ENCODE data around the gene RBMS3.
A peak's percentile ranks its signal among the peaks of the same experiment; 100 is the strongest.

DNA sequence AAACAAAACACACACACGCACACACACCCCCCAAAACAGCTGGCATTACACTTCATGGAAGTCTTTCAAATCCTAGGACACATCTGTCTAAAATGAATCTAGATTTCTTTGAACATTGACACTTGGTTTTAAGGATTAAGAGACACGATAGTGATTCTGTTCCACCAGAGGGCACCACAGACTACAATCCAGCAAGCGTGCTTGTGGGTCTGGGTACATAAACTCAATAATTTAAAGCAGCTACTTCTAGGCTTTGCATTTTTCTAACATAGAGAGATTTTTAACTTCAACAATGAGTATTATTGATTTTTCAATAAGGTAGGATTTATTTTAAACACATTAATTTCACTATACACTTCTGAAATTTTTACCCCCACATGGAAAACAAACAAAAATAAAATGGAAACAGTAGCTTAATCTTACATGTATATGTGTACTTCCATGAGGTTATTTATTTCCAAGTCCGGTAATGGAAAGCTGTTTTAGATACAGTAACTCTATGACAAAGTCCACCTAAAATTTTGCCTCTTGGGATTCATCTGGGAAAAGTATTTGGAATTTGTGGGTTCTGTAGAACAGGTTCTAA, 761.5 kb downstream of the RBMS3 start:
- TF ChIP-seq, protein P1, sequence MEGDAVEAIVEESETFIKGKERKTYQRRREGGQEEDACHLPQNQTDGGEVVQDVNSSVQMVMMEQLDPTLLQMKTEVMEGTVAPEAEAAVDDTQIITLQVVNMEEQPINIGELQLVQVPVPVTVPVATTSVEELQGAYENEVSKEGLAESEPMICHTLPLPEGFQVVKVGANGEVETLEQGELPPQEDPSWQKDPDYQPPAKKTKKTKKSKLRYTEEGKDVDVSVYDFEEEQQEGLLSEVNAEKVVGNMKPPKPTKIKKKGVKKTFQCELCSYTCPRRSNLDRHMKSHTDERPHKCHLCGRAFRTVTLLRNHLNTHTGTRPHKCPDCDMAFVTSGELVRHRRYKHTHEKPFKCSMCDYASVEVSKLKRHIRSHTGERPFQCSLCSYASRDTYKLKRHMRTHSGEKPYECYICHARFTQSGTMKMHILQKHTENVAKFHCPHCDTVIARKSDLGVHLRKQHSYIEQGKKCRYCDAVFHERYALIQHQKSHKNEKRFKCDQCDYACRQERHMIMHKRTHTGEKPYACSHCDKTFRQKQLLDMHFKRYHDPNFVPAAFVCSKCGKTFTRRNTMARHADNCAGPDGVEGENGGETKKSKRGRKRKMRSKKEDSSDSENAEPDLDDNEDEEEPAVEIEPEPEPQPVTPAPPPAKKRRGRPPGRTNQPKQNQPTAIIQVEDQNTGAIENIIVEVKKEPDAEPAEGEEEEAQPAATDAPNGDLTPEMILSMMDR (conservative IDR thresholded peaks at IDR 0.05; ENCODE audit: low read length) = peak; percentile 83
- TF ChIP-seq EZH2phosphoT487 (IDR thresholded peaks at IDR 0.05; ENCODE audit: borderline replicate concordance, low read depth, low read length) = no peak

Data from OCI-LY7 (cell line).